ENCODE data around the gene SCARF2. TPM values are rescaled to one million over a fixed set of nuclear protein-coding genes. Genes with fewer than 3 reads are reported as not detected.

Gene SCARF2
- total and polyA plus RNA-seq, 2 of the 13 experiments (the other 11 are each of a cell fraction or from before 2014, with no cell fraction given): 3.3 to 6.2 TPM

GRCh38 chr22:20397498-20397897 is 40.1 kb downstream of the SCARF2 start (continued):
- TF ChIP-seq ZNF616 (CRISPR knock-in tag; IDR thresholded peaks at IDR 0.05; ENCODE audit: low read depth) (no peak), HCFC1 (IDR thresholded peaks at IDR 0.05; ENCODE audit: low read depth, low read length) (no peak), KDM5B (CRISPR knock-in tag; IDR thresholded peaks at IDR 0.05; ENCODE audit: borderline replicate concordance) (no peak), RAD51 (IDR thresholded peaks at IDR 0.05; ENCODE audit: borderline replicate concordance) (no peak), FOXA1 (IDR thresholded peaks at IDR 0.05) (no peak), FOXA1 (CRISPR knock-in tag; IDR thresholded peaks at IDR 0.05) (no peak)

DNA sequence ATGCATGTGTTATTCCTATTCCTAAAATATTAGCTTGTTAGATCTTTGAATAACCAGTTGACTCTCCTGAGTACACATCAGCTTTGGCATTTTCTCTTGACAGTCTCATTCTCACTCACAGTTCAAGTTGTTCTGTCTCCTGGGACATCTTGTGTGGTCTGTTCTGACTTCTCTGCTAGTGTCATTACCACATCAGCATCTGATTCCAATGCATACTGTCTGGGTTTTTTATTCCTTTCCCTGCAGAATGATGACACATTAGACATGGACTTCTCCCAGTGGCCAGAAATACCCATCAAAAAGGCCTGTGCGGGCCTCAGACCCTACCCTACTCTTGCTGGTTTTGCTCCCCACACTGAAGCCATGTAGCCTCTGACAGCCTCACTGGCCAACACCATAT is 41.0 kb downstream of the SCARF2 start:
- CTCF ChIA-PET (ENCODE audit: low intra/inter-chr PET ratio, low total read pairs): no interaction called here
- in situ Hi-C loops (cut with HindIII; ENCODE audit: extremely low pct_ligation_motif_present, low pct_unique_long_range_greater_than_20kb): no loop called here

More for the DNA sequence above, 41.0 kb downstream of the SCARF2 start:
- Histone ChIP-seq H3K27ac (ENCODE audit: extremely low read length, insufficient read depth, low read length) (no peak overlapping the region), H3K4me2 (ENCODE audit: low read depth, low read length) (no peak overlapping the region), H3K79me2 (ENCODE audit: insufficient read depth, low read length) (peaks cover 2% of the 10 kb centered on the region), H3K4me3 (replicated peaks in 1 of 3; ENCODE audit: insufficient read depth in 1 of 3, low read depth in 2 of 3, low read length in 3 of 3) (no peak overlapping the region), H3K27me3 (ENCODE audit: control insufficient read depth in 1 of 2, insufficient read depth in 2 of 2, low read length in 2 of 2) (no peaks in the 10 kb centered on the region), H2AFZ (ENCODE audit: low read length) (no peak overlapping the region), H3K36me3 (replicated peaks in 1 of 2; ENCODE audit: control insufficient read depth in 1 of 2, insufficient read depth in 2 of 2, low read length in 2 of 2) (peaks cover 4 to 9% of the 10 kb centered on the region in 2 experiments; a peak in 3 of 5 replicates), H4K20me1 (ENCODE audit: insufficient read depth, low read length) (no peaks in the 10 kb centered on the region), H3K4me1 (ENCODE audit: insufficient read depth, low read length) (peaks cover 41% of the 10 kb centered on the region), H3K9me3 (ENCODE audit: low read length) (no peaks in the 10 kb centered on the region), H3K9ac (ENCODE audit: insufficient read depth, low read depth, low read length) (no peak overlapping the region)
- intact Hi-C loops (cut with micrococcal nuclease; ENCODE audit: unreplicated experiment): no loop called here
- no peak for FAIRE-seq
- TF ChIP-seq YEATS4 (CRISPR knock-in tag; IDR thresholded peaks at IDR 0.05; ENCODE audit: borderline replicate concordance) (no peak), ZGPAT (CRISPR knock-in tag; IDR thresholded peaks at IDR 0.05) (no peak), ZNF768 (CRISPR knock-in tag; IDR thresholded peaks at IDR 0.05) (no peak)
- TF ChIP-seq, protein P1, sequence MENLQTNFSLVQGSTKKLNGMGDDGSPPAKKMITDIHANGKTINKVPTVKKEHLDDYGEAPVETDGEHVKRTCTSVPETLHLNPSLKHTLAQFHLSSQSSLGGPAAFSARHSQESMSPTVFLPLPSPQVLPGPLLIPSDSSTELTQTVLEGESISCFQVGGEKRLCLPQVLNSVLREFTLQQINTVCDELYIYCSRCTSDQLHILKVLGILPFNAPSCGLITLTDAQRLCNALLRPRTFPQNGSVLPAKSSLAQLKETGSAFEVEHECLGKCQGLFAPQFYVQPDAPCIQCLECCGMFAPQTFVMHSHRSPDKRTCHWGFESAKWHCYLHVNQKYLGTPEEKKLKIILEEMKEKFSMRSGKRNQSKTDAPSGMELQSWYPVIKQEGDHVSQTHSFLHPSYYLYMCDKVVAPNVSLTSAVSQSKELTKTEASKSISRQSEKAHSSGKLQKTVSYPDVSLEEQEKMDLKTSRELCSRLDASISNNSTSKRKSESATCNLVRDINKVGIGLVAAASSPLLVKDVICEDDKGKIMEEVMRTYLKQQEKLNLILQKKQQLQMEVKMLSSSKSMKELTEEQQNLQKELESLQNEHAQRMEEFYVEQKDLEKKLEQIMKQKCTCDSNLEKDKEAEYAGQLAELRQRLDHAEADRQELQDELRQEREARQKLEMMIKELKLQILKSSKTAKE (CRISPR knock-in tag; IDR thresholded peaks at IDR 0.05; ENCODE audit: borderline replicate concordance): no peak
- POLR2A ChIA-PET: no interaction called here
- no peak for DNase-seq (ENCODE audit: low spot score)
- BruUV-seq (replicated peaks): no TSS peak
- ATAC-seq: no peak
- whole genome bisulfite sequencing (ENCODE audit: low lambda C conversion rate): 100% methylated on average over 1 of the region's 1 CpG

Data from HepG2 (cell line).